ENCODE measurements around the gene ABRAXAS1.
"Not testable (repeated sequence)": the region's sequence is repeated elsewhere in the genome, so short reads cannot be mapped to it uniquely, and the experiment has no call there.

The ABRAXAS1 gene

DNA sequence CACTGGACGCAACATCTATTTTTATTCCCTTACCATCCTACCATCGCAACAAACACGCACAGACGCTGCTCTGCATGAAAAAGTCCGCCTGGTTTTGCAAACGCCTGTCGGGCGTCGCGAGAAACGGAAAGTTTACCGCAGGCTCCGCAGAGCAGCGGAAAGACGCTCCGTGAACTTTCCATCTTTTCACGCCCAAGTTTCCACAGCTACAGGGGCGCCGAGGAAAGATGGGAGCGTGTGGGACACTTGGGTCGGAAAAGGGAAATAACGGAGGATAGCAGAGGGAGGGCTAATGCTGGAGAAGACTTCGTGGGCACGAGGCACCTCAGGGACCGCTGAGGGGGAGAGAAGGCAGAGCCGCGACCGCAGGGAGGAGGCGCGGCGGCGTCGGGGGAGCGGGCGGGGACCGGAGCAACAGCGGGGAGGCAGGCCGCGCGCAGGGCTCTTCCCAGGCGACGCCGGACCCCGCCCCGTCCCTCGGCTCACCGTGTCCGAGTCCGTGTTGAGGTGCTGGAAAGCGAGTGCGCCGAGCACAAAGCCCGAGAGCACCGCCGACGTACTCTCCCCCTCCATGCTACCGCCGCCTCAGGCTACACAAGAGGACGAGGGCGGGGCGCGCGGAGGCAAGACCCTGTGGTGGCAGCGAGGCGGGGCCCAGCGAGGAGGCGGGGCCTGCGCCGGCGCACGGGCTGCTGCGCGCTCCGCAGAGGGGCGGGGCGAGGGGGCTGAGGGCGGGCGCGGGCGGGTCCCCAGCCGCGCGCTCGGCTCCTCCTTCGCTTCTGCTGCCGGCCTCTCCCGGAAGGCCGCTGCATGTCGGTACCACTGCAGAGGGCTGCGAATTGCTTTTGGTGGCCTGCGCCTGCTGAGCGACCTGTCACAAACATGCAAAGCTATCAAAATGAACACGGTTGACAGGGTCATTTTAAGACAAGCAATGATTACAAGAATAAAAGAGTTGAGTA, at the start of gene ABRAXAS1:
ABRAXAS1 (minus strand) TSS at position 601 of the 962 bp plus-strand sequence; CDS start at position 573, 28 bp downstream.
- peak; percentile 93 for DNase-seq

- no peak for DNase-seq
Measured at GRCh38 chr4:83527671-83528070, 42.8 kb upstream of the ABRAXAS1 start.

DNA sequence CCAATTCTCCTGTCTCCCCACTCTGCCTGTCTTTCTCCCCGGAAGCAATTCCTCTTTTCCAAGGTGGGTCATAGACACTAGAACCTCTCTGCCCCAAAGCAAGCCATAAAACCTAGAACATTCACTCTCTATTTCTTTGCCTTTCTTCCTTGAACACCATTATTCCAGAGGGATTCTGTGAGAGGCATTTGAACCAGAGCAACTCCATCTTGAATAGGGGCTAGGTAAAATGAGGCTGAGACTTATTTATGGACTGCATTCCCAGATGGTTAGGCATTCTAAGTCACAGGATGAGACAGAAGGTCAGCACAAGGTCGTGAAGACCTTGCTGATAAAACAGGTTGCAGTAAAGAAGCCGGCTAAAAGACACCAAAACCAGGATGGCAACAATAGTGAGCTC, 37.3 kb upstream of the ABRAXAS1 start:
- DNase-seq: no peak

DNA sequence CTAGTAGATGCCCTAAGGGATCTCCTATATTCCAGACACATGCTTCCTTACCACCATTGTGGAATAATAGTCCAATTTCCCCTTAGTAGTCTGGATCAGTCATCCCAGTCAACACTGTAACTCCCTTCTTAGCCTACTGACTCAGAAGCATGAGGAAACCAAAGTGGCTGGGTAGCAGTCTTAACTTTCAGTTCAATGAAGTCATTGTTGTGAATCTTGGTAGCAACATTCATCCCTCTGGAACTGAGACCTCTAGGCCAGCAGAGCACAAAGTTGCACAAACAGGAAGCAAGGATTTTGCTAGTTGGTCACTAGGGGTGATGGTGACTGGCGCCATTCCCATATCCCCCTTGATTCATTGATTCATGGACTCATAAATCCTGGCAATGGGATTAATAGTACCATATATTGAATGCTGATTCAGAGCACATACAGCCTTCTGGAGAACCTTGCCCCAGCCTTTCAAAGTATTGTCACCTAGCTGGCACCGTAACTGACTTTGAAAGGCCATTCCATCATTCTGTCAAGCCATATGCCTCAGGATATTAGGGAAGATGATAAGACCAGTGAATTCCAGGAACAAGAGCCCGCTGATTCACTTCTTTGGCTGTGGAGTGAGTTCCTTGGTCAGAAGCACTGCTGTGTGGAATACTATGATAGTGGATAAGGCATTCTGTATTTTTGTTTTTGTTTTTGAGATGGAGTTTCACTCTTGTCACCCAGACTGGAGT, 31.3 kb upstream of the ABRAXAS1 start:
- DNase-seq: no peak

DNA sequence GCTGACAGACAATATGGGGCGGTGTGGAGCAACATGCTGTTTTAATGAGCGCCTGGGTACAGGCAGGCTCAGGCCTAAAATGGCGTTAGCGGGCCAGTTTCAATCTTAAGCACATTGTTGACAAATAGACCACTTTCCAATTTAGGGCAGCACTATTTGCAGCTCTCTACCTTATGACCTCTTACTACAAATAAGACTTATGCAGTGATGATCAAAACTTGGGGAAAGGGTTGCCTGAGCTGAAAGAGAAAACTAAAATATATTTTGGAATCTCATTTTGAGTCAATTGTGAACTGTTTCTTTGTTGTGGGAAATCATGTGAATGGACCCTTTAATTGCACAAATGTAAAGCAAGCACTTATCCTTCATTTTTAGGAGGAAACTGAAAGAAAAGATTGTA, 25.5 kb upstream of the ABRAXAS1 start:
- DNase-seq: no peak

DNA sequence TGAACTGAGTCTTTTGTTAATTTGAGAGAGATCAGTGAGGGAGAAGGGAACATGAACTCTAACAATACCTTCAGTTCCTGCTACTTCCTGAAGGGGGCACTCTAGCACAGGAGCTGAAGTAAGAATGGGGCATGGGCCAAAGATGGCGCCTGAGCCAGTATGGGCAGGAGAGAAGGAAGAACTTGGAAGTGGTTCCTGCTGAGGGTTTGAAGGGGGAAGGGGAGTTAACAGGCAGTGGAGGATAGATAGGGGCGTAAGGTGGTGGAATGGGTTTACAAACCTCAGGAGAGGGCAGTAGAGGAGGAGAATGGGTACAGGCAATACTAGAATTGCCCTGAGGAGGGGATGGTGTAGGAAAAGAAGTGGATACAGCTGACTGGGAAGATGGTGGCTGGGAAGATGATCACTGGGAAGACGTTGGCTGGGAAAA, 24.3 kb upstream of the ABRAXAS1 start:
- DNase-seq: peak; percentile 4

DNA sequence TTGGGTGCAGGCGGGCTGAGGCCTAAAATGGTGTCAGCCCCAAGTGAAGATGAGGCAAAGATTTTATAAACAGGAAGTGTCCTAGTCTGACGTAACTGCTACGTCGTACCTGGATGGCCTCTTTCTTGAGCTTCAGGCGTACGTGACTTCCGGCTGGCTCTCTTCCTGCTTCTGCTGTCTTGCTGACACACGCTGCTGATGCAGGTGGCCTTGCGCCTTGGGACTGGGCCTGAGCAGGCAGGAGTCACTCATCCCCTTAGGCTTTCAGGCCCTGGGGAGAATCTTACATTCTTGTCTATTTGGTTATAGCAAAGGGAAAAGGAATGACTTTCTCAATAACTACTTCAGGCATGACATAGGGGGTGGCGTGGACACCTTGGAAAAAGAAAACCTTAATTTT, 20.1 kb upstream of the ABRAXAS1 start:
- no peak for DNase-seq

DNA sequence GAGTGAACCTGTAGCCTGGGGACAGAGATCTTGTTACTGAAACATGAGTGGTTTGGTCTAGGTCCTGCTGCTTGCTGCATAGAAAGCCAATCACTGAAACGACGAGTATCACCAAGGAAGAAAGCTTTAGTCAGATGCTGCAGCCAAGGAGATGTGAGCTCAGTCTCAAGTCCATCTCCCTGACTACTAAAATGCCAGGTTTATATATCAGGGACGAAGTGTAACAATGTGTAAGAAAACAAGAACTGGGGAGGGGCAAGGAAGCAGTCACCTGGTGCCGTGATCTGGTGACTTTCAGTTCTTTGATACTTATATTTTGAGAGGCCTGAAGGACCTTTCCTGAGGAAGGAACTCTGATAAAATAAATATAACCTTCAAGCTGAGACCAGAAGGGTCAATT, 19.6 kb upstream of the ABRAXAS1 start:
- no peak for DNase-seq

DNA sequence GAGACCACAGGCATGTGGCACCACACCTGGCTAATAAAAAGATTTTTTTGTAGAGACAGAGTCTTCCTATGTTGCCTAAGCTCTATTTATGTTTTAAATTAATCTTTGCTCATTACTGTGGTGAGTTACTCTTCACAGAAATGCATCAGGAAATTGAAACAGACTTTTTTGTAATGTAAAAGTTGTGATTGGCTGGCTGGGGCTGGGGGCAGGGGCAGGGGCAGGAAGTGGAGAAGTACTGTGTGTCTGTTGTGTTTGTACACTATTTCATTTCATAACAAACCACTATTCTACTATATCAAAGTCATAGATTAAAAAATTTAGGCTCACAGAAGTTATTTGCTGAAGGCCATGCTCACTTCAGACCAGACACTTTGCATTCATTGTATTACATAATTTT, 19.1 kb upstream of the ABRAXAS1 start:
- DNase-seq: no peak

- DNase-seq: not testable (repeated sequence)
Measured at GRCh38 chr4:83501671-83502070, 16.8 kb upstream of the ABRAXAS1 start.

- no peak for DNase-seq
Measured at GRCh38 chr4:83498187-83498586, 13.3 kb upstream of the ABRAXAS1 start.

DNA sequence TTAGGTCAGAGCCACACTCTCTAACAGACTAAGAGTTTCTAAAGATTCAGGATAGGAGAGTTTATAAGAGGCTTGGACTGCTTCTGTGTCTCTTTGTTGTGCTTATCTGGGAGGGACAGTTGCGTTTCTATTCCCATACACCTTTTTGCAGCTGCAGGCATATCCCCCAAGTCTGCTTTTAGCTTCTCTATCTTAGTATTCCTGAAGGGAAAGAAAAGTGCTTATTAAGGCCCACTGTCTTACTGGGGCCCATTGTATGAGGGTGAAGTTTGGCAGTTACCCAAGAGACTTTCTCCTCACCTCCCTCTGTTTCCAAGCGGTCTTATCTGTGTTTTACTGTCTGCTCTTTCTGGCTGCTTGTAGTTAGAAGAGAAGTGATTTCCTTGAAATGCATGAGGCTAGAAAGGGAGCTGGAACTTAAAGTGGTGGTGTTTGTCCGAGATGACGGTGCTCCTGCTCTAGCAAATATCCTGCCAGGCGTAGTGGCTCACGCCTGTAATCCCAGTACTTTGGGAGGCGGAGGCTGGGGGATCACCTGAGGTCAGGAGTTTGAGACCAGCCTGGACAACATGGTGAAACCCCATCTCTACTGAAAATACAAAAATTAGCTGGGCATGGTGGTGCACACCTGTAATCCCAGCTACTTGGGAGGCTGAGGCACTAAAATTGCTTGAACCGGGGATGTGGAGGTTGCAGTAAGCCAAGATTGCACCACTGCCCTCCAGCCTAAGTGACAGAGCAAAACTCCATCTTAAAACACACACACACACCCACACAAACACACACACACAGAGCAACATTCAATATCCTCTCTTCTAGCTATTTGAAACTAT, 11.4 kb upstream of the ABRAXAS1 start:
- DNase-seq: not testable (repeated sequence)

DNA sequence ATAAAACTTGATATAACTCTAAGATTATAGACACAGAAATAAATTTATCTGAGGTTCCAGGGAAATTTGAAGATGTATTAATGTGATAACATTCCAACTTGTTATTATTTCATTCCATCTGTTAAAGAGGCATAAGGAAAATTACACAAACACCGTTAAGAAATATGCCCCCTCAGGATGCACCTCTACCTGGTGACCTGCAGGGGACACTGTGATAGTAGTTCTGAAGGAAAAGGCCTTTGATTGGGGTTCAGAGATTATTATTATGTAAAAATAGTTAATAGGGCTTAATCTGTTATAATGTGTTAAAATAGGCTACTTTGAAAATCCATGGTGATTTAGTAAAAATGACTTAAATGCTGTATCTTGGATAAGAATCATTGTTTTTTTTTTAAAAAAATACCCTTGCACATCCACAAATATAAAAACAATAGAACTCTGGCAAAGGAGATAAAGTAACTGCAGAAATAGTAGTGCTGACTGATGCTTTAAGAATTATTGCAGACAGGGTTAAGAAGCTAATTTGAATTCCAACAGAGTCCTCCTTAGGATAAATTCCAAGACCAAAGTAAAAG, 6.1 kb upstream of the ABRAXAS1 start:
- no peak for DNase-seq

- no peak for DNase-seq
Measured at GRCh38 chr4:83489711-83490326, 4.9 kb upstream of the ABRAXAS1 start.

- no peak for DNase-seq
Measured at GRCh38 chr4:83486457-83487129, 1.7 kb upstream of the ABRAXAS1 start.

GRCh38 chr4:83473966-83474365, 10.9 kb downstream of the ABRAXAS1 start:
- DNase-seq: no peak

GRCh38 chr4:83473423-83473822, 11.5 kb downstream of the ABRAXAS1 start:
- DNase-seq: no peak

- no peak for DNase-seq
Measured at GRCh38 chr4:83456184-83456501, 28.8 kb downstream of the ABRAXAS1 start.

DNA sequence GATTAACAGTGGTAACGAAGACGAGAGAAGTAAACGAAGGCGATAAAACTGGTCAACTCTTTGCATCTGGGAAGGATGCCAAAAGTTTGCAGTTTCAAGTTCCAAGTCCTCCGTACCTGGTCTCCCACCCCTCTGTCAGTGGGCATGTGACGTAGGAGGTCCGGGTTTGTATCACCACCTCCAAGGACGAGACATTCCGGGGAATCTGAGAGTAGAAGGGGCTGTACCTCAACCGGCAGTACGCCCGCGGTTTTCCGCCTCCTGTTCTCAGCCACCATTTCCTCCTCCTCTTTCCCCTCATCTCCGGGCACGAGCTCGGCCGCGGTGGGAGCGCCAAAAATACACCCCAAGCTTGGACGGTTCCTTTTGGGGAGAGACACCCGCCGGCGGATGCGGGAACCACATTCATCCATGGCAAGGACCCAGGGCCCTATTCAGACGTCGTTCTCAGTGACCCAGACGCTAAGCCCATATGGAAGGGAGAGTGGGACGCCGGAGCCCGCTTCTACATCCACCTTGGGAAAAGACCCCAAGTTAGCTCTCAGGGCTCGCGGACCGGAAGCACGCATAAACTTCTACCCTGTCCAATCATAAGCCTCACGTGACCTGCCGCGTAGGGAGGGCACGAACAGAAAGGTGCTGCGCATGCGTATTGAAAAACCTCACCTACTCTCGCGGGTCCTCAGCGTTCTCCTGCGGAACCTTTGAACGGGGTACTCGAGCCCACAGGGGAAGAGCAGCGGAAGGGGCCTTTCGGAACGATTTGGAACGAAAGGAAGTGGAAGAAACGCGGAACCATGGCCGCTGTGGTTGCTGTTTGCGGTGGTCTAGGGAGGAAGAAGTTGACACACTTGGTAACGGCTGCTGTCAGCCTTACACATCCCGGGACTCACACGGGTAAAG, 29.4 kb downstream of the ABRAXAS1 start, which contains the start of the genes HELQ and MRPS18C:
HELQ (minus strand) TSS at position 543 of the 903 bp plus-strand sequence; CDS start at position 413, 130 bp downstream.
MRPS18C (plus strand) TSS at position 778 of the 903 bp plus-strand sequence; CDS start at position 798, 20 bp downstream.
- peak; percentile 96 for DNase-seq

DNA sequence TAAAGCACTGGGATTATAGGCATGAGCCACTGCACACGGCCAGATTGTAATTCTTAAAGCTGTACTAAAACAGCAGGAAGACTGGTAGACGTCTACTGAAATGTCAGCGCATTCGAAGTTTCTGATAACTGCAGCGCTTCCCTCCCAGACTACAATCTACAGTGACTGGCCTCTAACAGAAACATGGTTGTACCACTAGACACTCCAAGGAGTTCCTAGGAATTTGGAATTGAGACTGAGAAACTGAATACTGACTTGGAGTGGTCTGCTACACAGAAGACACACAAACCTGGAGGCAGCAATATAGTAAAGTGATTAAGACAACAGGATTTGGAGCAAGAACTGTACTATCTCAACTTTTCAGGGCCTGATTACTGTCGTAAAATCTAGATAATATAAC, 30.2 kb downstream of the ABRAXAS1 start:
- no peak for DNase-seq

Data from stimulated activated naive CD4-positive, alpha-beta T cell treated with Interleukin-2 at 50 U/mL for 16 hours (primary cell).